SK-N-SH (cell line): Measurements from ENCODE around the gene RPS6KC1.

ENCODE experiments used
- FOSL2 ChIP-seq: IDR thresholded peaks from 2 replicates; pipeline ENCODE4 v1.4.0; 2012; ENCODE audit warnings: low read depth, mild to moderate bottlenecking, moderate library complexity, borderline replicate concordance
- FOXJ3 ChIP-seq: sonication (generic); formaldehyde crosslinking; IDR thresholded peaks from 2 replicates; pipeline ENCODE4 v1.5.1; 2020; ENCODE audit warnings: mild to moderate bottlenecking, missing genetic modification reagents
- MXI1 ChIP-seq: IDR thresholded peaks from 2 replicates; pipeline ENCODE4 v1.6.1; 2012; ENCODE audit warnings: mild to moderate bottlenecking, low read depth, low read length, improper control_type of control experiment
- POLR2AphosphoS5 ChIP-seq: IDR thresholded peaks from 2 replicates; pipeline ENCODE4 v1.6.1; 2012; ENCODE audit warnings: low read depth, low read length
- TF ChIP-seq, protein P1 (sequence below): fragments of 200-600 bp; sonication (generic); IDR thresholded peaks from 2 replicates; pipeline ENCODE4 v1.6.1; 2017; ENCODE audit warnings: antibody characterized with exemption, mild to moderate bottlenecking, moderate library complexity
- TF ChIP-seq, protein P2 (sequence below): IDR thresholded peaks from 2 replicates; pipeline ENCODE4 v1.6.1; 2012; ENCODE audit warnings: mild to moderate bottlenecking, low read depth, low read length, moderate library complexity

DNA sequence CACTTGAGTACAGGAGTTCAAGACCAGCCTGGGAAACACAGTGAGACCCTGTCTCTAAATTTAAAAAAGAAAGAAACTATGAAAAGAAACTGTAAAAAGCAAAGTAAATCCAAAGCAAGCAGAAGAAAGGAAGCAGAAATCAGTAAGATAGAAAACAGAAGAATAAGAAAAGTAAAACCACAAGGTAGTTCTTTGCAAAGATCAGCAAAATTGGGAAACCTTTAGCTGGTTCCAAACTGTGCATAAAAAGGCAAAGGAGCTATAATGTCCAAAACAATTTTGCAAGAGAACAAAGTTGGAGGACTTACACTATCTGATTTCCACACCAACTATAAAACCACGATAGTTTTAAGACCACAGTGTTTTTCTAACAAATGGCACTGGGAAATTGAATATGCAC, 218.8 kb downstream of the RPS6KC1 start:
- TF ChIP-seq, protein P1, sequence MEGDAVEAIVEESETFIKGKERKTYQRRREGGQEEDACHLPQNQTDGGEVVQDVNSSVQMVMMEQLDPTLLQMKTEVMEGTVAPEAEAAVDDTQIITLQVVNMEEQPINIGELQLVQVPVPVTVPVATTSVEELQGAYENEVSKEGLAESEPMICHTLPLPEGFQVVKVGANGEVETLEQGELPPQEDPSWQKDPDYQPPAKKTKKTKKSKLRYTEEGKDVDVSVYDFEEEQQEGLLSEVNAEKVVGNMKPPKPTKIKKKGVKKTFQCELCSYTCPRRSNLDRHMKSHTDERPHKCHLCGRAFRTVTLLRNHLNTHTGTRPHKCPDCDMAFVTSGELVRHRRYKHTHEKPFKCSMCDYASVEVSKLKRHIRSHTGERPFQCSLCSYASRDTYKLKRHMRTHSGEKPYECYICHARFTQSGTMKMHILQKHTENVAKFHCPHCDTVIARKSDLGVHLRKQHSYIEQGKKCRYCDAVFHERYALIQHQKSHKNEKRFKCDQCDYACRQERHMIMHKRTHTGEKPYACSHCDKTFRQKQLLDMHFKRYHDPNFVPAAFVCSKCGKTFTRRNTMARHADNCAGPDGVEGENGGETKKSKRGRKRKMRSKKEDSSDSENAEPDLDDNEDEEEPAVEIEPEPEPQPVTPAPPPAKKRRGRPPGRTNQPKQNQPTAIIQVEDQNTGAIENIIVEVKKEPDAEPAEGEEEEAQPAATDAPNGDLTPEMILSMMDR = no peak
- TF ChIP-seq FOSL2 (no peak), POLR2AphosphoS5 (no peak), MXI1 (no peak), FOXJ3 (no peak)
- TF ChIP-seq, protein P2, sequence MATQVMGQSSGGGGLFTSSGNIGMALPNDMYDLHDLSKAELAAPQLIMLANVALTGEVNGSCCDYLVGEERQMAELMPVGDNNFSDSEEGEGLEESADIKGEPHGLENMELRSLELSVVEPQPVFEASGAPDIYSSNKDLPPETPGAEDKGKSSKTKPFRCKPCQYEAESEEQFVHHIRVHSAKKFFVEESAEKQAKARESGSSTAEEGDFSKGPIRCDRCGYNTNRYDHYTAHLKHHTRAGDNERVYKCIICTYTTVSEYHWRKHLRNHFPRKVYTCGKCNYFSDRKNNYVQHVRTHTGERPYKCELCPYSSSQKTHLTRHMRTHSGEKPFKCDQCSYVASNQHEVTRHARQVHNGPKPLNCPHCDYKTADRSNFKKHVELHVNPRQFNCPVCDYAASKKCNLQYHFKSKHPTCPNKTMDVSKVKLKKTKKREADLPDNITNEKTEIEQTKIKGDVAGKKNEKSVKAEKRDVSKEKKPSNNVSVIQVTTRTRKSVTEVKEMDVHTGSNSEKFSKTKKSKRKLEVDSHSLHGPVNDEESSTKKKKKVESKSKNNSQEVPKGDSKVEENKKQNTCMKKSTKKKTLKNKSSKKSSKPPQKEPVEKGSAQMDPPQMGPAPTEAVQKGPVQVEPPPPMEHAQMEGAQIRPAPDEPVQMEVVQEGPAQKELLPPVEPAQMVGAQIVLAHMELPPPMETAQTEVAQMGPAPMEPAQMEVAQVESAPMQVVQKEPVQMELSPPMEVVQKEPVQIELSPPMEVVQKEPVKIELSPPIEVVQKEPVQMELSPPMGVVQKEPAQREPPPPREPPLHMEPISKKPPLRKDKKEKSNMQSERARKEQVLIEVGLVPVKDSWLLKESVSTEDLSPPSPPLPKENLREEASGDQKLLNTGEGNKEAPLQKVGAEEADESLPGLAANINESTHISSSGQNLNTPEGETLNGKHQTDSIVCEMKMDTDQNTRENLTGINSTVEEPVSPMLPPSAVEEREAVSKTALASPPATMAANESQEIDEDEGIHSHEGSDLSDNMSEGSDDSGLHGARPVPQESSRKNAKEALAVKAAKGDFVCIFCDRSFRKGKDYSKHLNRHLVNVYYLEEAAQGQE = no peak
